Fibroblast of lung (primary cell): ENCODE data around the gene NKX3-2.

Source experiments
- CTCF ChIP-seq, 2 donors: IDR thresholded peaks in 1 of 2; conservative IDR thresholded peaks in 1 of 2; 1 replicate in 1 of 2; 2 replicates in 1 of 2; pipeline ENCODE4 v1.5.1; 2011 to 2012; ENCODE audit warnings: low read length in 2 of 2, control low read depth in 1 of 2, inconsistent platforms in 1 of 2, low read depth in 1 of 2, mild to moderate bottlenecking in 1 of 2
- EZH2 ChIP-seq: IDR thresholded peaks from 2 replicates; pipeline ENCODE4 v1.5.1; 2012; ENCODE audit warnings: low read length, control low read depth, mild to moderate bottlenecking; ENCODE audit errors: missing control alignments

- TF ChIP-seq CTCF (conservative IDR thresholded peaks at IDR 0.05 in 1 of 2, IDR thresholded peaks at IDR 0.05 in 1 of 2; ENCODE audit: low read depth in 1 of 2, low read length in 2 of 2) (no peak), EZH2 (no peak)
Observed at GRCh38 chr4:13588954-13589353, 44.6 kb upstream of the NKX3-2 start.
